WTC11 (cell line): ENCODE results near the gene MYOZ3.

Experiments used
- CTCF ChIP-seq: fragments of 200-600 bp; IDR thresholded peaks from 2 replicates; pipeline ENCODE4 v1.8.0; 2022; ENCODE audit warnings: antibody characterized with exemption
- NFE2L1 ChIP-seq: sonication (generic); formaldehyde crosslinking; IDR thresholded peaks from 2 replicates; pipeline ENCODE4 v1.8.1; 2023; ENCODE audit warnings: missing genetic modification reagents
- ZNF219 ChIP-seq: sonication (generic); formaldehyde crosslinking; IDR thresholded peaks from 2 replicates; pipeline ENCODE4 v1.8.0; 2023; ENCODE audit warnings: missing genetic modification reagents, mild to moderate bottlenecking, borderline replicate concordance
- TF ChIP-seq, protein P1 (sequence below): sonication (generic); formaldehyde crosslinking; IDR thresholded peaks from 2 replicates; pipeline ENCODE4 v1.8.0; 2022; ENCODE audit warnings: mild to moderate bottlenecking, missing genetic modification reagents
- TF ChIP-seq, protein P2 (sequence below): sonication (generic); formaldehyde crosslinking; IDR thresholded peaks from 2 replicates; pipeline ENCODE4 v1.8.1; 2023; ENCODE audit warnings: mild to moderate bottlenecking, missing genetic modification reagents, moderate library complexity

- TF ChIP-seq CTCF, result no peak
- no peak for TF ChIP-seq NFE2L1
- no peak for TF ChIP-seq ZNF219
- TF ChIP-seq, protein P1, sequence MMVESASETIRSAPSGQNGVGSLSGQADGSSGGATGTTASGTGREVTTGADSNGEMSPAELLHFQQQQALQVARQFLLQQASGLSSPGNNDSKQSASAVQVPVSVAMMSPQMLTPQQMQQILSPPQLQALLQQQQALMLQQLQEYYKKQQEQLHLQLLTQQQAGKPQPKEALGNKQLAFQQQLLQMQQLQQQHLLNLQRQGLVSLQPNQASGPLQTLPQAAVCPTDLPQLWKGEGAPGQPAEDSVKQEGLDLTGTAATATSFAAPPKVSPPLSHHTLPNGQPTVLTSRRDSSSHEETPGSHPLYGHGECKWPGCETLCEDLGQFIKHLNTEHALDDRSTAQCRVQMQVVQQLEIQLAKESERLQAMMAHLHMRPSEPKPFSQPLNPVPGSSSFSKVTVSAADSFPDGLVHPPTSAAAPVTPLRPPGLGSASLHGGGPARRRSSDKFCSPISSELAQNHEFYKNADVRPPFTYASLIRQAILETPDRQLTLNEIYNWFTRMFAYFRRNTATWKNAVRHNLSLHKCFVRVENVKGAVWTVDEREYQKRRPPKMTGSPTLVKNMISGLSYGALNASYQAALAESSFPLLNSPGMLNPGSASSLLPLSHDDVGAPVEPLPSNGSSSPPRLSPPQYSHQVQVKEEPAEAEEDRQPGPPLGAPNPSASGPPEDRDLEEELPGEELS (CRISPR knock-in tag), result no peak
- TF ChIP-seq, protein P2, sequence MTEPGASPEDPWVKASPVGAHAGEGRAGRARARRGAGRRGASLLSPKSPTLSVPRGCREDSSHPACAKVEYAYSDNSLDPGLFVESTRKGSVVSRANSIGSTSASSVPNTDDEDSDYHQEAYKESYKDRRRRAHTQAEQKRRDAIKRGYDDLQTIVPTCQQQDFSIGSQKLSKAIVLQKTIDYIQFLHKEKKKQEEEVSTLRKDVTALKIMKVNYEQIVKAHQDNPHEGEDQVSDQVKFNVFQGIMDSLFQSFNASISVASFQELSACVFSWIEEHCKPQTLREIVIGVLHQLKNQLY (CRISPR knock-in tag), result no peak
These were observed 17.0 kb upstream of the MYOZ3 start for GRCh38 chr5:150644058-150644457.
